Measurements from ENCODE around the gene PAPPA. TPM values are rescaled to one million over a fixed set of nuclear protein-coding genes. Genes with fewer than 3 reads are reported as not detected.

The PAPPA gene
- total RNA-seq, 1 experiment from 2014 or later = 0.05 TPM

DNA sequence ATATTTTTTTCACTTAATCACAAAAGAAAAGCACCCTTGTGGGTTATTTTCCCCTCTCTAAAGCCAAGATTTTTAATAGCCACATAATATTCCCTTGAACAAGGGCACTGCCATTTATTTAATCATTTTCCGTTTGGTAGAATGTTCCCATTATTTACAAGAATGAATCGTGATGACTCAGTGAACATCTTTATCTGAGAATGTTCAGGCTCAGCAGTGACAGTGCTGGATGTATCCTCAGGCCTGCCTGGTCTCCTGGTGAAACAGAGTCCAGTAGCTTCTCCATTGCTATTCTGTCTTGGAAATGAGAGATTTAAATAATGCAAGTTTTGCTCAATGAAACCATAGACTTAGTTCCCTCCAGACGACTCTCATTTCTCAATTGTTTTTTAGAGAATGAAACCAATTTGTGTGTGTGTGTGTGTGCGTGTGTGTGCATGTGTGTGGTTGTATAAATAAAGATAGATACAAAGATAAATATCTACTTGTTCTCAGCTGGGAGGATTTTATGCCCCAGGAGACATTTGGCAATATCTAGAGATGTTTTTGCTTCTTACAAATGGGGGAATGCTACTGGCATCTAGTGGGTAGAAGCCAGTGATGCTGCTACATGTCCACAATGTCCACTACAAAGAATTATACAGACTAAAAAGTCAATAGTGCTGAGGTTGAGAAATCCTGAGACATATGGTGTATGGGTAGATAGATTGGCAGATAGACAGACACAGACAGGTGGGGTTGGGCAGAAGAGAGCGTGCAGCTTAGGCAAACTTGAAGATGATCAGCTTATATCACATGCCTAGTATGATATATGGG is 55.0 kb downstream of the PAPPA start:
- DNase-seq (ENCODE audit: low read depth, low spot score) (no peak), ATAC-seq (no peak)
- H3K9me3 ChIP-seq (ENCODE audit: control insufficient read depth in 1 of 2, insufficient read depth in 1 of 2, low read depth in 1 of 2, low read length in 2 of 2) = no peaks in the 10 kb centered on the region
- H3K4me2 ChIP-seq (ENCODE audit: low read length) = no peak overlapping the region
- ChIA-PET POLR2A (no interaction called here), CTCF (no interaction called here), RAD21 (ENCODE audit: low non-redundant PET in 1 of 2, low total read pairs in 2 of 2, uncharacterized antibody in 2 of 2, unreplicated experiment in 2 of 2) (no interaction called here)
- H3K9me2 ChIP-seq (ENCODE audit: insufficient read depth) = no peaks in the 10 kb centered on the region
- no peaks in the 10 kb centered on the region for H4K20me1 ChIP-seq (ENCODE audit: insufficient read depth)
- H3K27ac ChIP-seq (ENCODE audit: low read depth, low read length) = no peak overlapping the region
- intact Hi-C loops (cut with micrococcal nuclease) = no loop called here
- TF ChIP-seq SP1 (IDR thresholded peaks at IDR 0.05; ENCODE audit: low read depth) = no peak
- no peak for TF ChIP-seq EZH2phosphoT487 (IDR thresholded peaks at IDR 0.05; ENCODE audit: borderline replicate concordance)
- no peak for TF ChIP-seq ZFX (IDR thresholded peaks at IDR 0.05)
- TF ChIP-seq, protein P1, sequence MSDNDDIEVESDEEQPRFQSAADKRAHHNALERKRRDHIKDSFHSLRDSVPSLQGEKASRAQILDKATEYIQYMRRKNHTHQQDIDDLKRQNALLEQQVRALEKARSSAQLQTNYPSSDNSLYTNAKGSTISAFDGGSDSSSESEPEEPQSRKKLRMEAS (IDR thresholded peaks at IDR 0.05) = no peak
- TF ChIP-seq SIN3A (IDR thresholded peaks at IDR 0.05; ENCODE audit: low read depth) = no peak
- TF ChIP-seq, protein P2, sequence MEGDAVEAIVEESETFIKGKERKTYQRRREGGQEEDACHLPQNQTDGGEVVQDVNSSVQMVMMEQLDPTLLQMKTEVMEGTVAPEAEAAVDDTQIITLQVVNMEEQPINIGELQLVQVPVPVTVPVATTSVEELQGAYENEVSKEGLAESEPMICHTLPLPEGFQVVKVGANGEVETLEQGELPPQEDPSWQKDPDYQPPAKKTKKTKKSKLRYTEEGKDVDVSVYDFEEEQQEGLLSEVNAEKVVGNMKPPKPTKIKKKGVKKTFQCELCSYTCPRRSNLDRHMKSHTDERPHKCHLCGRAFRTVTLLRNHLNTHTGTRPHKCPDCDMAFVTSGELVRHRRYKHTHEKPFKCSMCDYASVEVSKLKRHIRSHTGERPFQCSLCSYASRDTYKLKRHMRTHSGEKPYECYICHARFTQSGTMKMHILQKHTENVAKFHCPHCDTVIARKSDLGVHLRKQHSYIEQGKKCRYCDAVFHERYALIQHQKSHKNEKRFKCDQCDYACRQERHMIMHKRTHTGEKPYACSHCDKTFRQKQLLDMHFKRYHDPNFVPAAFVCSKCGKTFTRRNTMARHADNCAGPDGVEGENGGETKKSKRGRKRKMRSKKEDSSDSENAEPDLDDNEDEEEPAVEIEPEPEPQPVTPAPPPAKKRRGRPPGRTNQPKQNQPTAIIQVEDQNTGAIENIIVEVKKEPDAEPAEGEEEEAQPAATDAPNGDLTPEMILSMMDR (IDR thresholded peaks at IDR 0.05 in 2 of 3, conservative IDR thresholded peaks at IDR 0.05 in 1 of 3; ENCODE audit: borderline replicate concordance in 1 of 3, insufficient read depth in 1 of 3, low read depth in 2 of 3, low read length in 2 of 3) = no peak
- no peak for TF ChIP-seq EGR1 (IDR thresholded peaks at IDR 0.05; ENCODE audit: low read depth)
- no peak for TF ChIP-seq ELF1 (IDR thresholded peaks at IDR 0.05; ENCODE audit: borderline replicate concordance, low read depth)
- TF ChIP-seq POLR2A (IDR thresholded peaks at IDR 0.05; ENCODE audit: borderline replicate concordance, extremely low read depth, insufficient read depth, insufficient read length) = no peak
- TF ChIP-seq, protein P3, sequence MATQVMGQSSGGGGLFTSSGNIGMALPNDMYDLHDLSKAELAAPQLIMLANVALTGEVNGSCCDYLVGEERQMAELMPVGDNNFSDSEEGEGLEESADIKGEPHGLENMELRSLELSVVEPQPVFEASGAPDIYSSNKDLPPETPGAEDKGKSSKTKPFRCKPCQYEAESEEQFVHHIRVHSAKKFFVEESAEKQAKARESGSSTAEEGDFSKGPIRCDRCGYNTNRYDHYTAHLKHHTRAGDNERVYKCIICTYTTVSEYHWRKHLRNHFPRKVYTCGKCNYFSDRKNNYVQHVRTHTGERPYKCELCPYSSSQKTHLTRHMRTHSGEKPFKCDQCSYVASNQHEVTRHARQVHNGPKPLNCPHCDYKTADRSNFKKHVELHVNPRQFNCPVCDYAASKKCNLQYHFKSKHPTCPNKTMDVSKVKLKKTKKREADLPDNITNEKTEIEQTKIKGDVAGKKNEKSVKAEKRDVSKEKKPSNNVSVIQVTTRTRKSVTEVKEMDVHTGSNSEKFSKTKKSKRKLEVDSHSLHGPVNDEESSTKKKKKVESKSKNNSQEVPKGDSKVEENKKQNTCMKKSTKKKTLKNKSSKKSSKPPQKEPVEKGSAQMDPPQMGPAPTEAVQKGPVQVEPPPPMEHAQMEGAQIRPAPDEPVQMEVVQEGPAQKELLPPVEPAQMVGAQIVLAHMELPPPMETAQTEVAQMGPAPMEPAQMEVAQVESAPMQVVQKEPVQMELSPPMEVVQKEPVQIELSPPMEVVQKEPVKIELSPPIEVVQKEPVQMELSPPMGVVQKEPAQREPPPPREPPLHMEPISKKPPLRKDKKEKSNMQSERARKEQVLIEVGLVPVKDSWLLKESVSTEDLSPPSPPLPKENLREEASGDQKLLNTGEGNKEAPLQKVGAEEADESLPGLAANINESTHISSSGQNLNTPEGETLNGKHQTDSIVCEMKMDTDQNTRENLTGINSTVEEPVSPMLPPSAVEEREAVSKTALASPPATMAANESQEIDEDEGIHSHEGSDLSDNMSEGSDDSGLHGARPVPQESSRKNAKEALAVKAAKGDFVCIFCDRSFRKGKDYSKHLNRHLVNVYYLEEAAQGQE (IDR thresholded peaks at IDR 0.05; ENCODE audit: low read depth) = no peak
- no peak for TF ChIP-seq SRF (IDR thresholded peaks at IDR 0.05; ENCODE audit: low read depth)
- TF ChIP-seq CBX3 (IDR thresholded peaks at IDR 0.05; ENCODE audit: low read depth) = no peak
- TF ChIP-seq FOSL1 (IDR thresholded peaks at IDR 0.05; ENCODE audit: low read depth) = no peak
- TF ChIP-seq, protein P4, sequence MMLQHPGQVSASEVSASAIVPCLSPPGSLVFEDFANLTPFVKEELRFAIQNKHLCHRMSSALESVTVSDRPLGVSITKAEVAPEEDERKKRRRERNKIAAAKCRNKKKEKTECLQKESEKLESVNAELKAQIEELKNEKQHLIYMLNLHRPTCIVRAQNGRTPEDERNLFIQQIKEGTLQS (IDR thresholded peaks at IDR 0.05) = no peak
- TF ChIP-seq YY1 (IDR thresholded peaks at IDR 0.05; ENCODE audit: extremely low read depth, insufficient replicate concordance, low read depth, low read length) = no peak
- no peak overlapping the region for H2AFZ ChIP-seq (ENCODE audit: low read depth, low read length, poor library complexity, severe bottlenecking)
- H3K9ac ChIP-seq (ENCODE audit: low read length) = no peak overlapping the region
- peaks cover 25% of the 10 kb centered on the region; the same call in 1 of the 2 replicates for H3K27me3 ChIP-seq (ENCODE audit: insufficient read depth, low read length)
- no peaks in the 10 kb centered on the region for H3K4me1 ChIP-seq (ENCODE audit: control insufficient read depth in 1 of 2, insufficient read depth in 2 of 2, low read length in 2 of 2)
- no peaks in the 10 kb centered on the region for H3K36me3 ChIP-seq (ENCODE audit: control insufficient read depth in 1 of 2, insufficient read depth in 2 of 2, low read length in 2 of 2)
- H3K4me3 ChIP-seq (replicated peaks in 1 of 2; ENCODE audit: low read depth in 1 of 2, low read length in 2 of 2) = no peak overlapping the region
- no peaks in the 10 kb centered on the region for H3K79me2 ChIP-seq (ENCODE audit: insufficient read depth, low read length)
- BruUV-seq (replicated peaks) = no TSS peak
